ENCODE results near the gene PTDSS2. TPM values are rescaled to one million over a fixed set of nuclear protein-coding genes. Genes with fewer than 3 reads are reported as not detected.

PTDSS2 gene
- polyA plus RNA-seq, 2 of the 4 experiments (the other 2 are of a cell fraction), result 23.4 to 38.9 TPM

DNA sequence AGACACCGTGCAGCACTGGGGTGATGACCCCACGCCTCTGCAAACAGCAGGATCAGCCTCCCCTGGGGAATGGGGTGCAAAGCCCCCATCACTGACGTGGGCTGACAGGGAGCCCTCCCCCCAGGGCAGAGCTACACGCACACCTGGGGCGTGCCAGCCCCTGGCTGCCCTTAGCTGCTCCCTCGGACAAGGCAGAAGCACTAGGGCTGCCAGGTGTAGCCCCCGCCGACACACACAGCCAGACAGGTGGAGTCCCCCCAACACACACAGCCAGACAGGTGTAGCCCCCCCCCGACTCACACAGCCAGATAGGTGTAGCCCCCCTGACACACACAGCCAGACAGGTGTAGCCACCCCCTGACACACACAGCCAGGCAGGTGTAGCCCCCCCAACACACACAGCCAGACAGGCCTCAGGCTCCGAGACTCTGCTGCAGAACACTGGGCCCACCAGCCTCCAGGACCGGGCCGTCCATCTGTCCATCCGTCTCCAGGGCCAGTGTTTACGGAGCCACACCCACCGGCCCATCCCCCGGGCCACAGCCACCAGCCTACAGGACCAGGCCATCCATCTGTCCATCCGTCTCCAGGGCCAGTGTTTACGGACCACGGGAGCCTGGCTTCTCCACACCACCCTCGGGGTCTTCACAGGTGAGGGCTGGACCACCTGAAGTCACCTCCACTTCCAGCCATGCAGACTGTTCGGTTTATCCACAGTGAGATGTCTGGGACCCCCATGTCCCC lies 11.8 kb upstream of the PTDSS2 start (continued):
- TF ChIP-seq, protein P1, sequence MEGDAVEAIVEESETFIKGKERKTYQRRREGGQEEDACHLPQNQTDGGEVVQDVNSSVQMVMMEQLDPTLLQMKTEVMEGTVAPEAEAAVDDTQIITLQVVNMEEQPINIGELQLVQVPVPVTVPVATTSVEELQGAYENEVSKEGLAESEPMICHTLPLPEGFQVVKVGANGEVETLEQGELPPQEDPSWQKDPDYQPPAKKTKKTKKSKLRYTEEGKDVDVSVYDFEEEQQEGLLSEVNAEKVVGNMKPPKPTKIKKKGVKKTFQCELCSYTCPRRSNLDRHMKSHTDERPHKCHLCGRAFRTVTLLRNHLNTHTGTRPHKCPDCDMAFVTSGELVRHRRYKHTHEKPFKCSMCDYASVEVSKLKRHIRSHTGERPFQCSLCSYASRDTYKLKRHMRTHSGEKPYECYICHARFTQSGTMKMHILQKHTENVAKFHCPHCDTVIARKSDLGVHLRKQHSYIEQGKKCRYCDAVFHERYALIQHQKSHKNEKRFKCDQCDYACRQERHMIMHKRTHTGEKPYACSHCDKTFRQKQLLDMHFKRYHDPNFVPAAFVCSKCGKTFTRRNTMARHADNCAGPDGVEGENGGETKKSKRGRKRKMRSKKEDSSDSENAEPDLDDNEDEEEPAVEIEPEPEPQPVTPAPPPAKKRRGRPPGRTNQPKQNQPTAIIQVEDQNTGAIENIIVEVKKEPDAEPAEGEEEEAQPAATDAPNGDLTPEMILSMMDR (IDR thresholded peaks at IDR 0.05), result no peak
- TF ChIP-seq GATA3 (IDR thresholded peaks at IDR 0.05; ENCODE audit: borderline replicate concordance), result no peak
- TF ChIP-seq FOSB (CRISPR knock-in tag; IDR thresholded peaks at IDR 0.05), result no peak

DNA sequence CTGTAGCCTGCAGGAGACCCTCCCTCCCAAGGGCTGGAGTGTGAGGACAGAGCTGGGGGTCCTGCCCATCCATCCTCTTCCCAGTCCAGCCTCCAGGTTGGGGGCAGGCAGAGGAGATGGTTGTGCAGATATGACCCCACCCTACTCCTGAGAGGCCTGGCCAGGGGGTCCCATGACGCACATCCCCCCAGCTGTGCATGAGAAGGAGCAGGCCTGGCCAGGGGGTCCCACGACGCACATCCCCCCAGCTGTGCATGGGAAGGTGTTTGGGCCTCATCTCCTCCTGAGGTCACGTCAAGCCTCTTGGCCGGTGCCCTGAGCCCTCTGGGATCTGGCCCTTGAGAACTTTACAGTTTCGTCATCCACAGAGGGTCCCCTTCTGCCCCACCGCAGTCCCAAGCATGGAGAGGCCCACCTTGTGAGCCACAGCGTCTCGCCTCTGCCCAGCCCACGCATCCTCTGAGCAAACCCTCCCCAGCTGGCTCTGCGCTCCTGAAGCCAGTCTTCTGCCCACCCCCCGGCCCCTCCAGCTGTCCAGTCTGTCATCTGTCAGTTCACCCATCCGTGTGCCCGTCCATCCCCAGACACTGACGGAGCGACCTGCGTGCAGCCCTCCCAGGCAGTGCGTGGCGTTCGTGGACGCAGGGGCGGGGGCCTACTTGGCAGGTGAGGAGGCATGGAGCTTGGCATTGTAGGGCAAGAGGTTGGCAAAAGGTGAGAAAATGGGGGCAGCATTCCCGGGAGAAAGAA lies 10.6 kb upstream of the PTDSS2 start:
- H3K4me3 ChIP-seq, result no peak overlapping the region
- ATAC-seq (no peak), DNase-seq (ENCODE audit: low read depth in 1 of 2, low spot score in 1 of 2) (no peak), FAIRE-seq (no peak)
- 85% methylated on average over 18 of the region's 23 CpGs for whole genome bisulfite sequencing (ENCODE audit: missing lambda C conversion rate)
- H3K27ac ChIP-seq, result peak overlapping the region in 1 of 2 experiments; percentile 47; a peak in 2 of 6 replicates
- CTCF ChIA-PET, result interaction anchor here (1.2 to 6.0 kb wide), 6 partner anchors 10 to 79 kb away, joined by 3 to 46 read pairs (median 4); partner anchors contain the start of gene PTDSS2
- no peak for TF ChIP-seq RFX5 (IDR thresholded peaks at IDR 0.05)
- TF ChIP-seq FOSL2 (IDR thresholded peaks at IDR 0.05), result no peak
- TF ChIP-seq FOSL2 (CRISPR knock-in tag; IDR thresholded peaks at IDR 0.05), result no peak
- no peak for TF ChIP-seq BHLHE40 (IDR thresholded peaks at IDR 0.05; ENCODE audit: low read depth, low read length)
- no peak for TF ChIP-seq NR3C1 (IDR thresholded peaks at IDR 0.05)
- TF ChIP-seq, protein P2, sequence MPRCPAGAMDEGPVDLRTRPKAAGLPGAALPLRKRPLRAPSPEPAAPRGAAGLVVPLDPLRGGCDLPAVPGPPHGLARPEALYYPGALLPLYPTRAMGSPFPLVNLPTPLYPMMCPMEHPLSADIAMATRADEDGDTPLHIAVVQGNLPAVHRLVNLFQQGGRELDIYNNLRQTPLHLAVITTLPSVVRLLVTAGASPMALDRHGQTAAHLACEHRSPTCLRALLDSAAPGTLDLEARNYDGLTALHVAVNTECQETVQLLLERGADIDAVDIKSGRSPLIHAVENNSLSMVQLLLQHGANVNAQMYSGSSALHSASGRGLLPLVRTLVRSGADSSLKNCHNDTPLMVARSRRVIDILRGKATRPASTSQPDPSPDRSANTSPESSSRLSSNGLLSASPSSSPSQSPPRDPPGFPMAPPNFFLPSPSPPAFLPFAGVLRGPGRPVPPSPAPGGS (IDR thresholded peaks at IDR 0.05), result no peak
- TF ChIP-seq RARB (CRISPR knock-in tag; IDR thresholded peaks at IDR 0.05), result no peak
- no peak for TF ChIP-seq EP300 (IDR thresholded peaks at IDR 0.05)
- no peak for TF ChIP-seq ZSCAN20 (CRISPR knock-in tag; IDR thresholded peaks at IDR 0.05)
- TF ChIP-seq, protein P3, sequence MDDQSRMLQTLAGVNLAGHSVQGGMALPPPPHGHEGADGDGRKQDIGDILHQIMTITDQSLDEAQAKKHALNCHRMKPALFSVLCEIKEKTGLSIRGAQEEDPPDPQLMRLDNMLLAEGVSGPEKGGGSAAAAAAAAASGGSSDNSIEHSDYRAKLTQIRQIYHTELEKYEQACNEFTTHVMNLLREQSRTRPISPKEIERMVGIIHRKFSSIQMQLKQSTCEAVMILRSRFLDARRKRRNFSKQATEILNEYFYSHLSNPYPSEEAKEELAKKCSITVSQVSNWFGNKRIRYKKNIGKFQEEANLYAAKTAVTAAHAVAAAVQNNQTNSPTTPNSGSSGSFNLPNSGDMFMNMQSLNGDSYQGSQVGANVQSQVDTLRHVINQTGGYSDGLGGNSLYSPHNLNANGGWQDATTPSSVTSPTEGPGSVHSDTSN (IDR thresholded peaks at IDR 0.05), result no peak
- no peak for TF ChIP-seq HOXB13 (CRISPR knock-in tag; IDR thresholded peaks at IDR 0.05; ENCODE audit: low read depth)
- TF ChIP-seq FOXS1 (CRISPR knock-in tag; IDR thresholded peaks at IDR 0.05), result no peak
- no peak for TF ChIP-seq RAD21 (conservative IDR thresholded peaks at IDR 0.05 in 1 of 2, IDR thresholded peaks at IDR 0.05 in 1 of 2)
- no peak for TF ChIP-seq EHF (CRISPR knock-in tag; IDR thresholded peaks at IDR 0.05)
- POLR2A ChIA-PET, result interaction anchor here (1.5 kb wide), 1 partner anchor 9 kb away, joined by 5 read pairs; no protein-coding TSS in a partner anchor
- no peak overlapping the region for H3K4me2 ChIP-seq
- H3K9me3 ChIP-seq, result peaks cover 6% of the 10 kb centered on the region; the same call in 1 of the 3 replicates
- H3K4me1 ChIP-seq, result peaks cover 4% of the 10 kb centered on the region; the same call in 1 of the 3 replicates
